SK-N-SH (cell line): ENCODE data around the gene FLYWCH2.
A peak's percentile ranks its signal among the peaks of the same experiment; 100 is the strongest.

ENCODE experiments used
- GATA2 ChIP-seq: sonication (generic); formaldehyde crosslinking; IDR thresholded peaks from 2 replicates; pipeline ENCODE4 v1.5.0; 2020; ENCODE audit warnings: mild to moderate bottlenecking, missing genetic modification reagents
- SIN3A ChIP-seq: IDR thresholded peaks from 2 replicates; pipeline ENCODE4 v1.6.1; 2012; ENCODE audit warnings: low read depth, mild to moderate bottlenecking, low read length, moderate library complexity, borderline replicate concordance
- YY1 ChIP-seq: IDR thresholded peaks from 2 replicates; pipeline ENCODE4 v1.4.0; 2012; ENCODE audit warnings: low read depth, mild to moderate bottlenecking
- TF ChIP-seq, protein P1 (sequence below): fragments of 200-600 bp; sonication (generic); IDR thresholded peaks from 2 replicates; pipeline ENCODE4 v1.6.1; 2017; ENCODE audit warnings: antibody characterized with exemption, mild to moderate bottlenecking, moderate library complexity

DNA sequence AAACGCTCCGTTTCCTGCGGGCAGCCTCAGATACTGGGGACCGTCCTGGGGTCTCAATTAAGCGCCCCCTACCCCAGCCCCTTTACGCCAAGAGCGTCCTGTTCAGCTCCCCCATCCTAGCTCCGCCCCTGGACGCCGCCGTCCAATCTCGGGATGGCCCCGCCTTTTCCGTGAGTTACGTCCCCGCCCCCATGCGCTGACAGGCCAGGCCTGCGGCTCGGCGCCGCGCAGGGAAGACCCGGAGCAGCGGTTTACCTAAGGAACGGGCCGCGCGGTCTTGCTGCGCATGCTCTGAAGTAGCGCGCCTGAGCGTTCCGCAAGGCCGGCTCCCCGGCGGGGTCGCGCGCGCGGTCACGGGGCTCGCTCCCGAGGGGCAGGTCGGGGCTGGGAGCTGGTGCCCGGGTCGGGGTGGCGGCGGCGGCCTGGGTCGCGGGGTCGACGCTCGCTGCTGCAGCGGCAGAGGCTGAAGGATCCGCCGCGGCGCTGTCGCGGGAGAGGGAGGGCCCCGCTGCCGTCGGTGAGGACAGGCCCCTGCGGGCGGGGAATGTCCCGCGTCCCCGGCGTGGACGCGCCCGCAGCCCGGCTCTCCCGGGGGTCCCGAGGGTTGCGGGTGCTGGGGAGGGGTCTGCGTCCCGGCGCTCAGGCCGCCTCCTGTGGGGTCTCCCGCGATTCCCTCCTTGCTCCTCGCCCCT is 28.8 kb downstream of the FLYWCH2 start, which contains the start of gene FLYWCH1:
- TF ChIP-seq SIN3A (peak; percentile 84; the same call in 1 of the 2 replicates), GATA2 (no peak), YY1 (no peak)
- TF ChIP-seq, protein P1, sequence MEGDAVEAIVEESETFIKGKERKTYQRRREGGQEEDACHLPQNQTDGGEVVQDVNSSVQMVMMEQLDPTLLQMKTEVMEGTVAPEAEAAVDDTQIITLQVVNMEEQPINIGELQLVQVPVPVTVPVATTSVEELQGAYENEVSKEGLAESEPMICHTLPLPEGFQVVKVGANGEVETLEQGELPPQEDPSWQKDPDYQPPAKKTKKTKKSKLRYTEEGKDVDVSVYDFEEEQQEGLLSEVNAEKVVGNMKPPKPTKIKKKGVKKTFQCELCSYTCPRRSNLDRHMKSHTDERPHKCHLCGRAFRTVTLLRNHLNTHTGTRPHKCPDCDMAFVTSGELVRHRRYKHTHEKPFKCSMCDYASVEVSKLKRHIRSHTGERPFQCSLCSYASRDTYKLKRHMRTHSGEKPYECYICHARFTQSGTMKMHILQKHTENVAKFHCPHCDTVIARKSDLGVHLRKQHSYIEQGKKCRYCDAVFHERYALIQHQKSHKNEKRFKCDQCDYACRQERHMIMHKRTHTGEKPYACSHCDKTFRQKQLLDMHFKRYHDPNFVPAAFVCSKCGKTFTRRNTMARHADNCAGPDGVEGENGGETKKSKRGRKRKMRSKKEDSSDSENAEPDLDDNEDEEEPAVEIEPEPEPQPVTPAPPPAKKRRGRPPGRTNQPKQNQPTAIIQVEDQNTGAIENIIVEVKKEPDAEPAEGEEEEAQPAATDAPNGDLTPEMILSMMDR: no peak
